ENCODE data around the gene ZNF420. TPM values are rescaled to one million over a fixed set of nuclear protein-coding genes. Genes with fewer than 3 reads are reported as not detected.

ZNF420 gene
- total and polyA plus RNA-seq, 4 donors: 2.4 to 11.2 (median 5.6) TPM

- peak; percentile 95 to 99 (median 98) for DNase-seq
- WGBS, 2 donors: 5 to 6% methylated on average over 30 of the region's 30 CpGs
- Histone ChIP-seq H3K9ac (ENCODE audit: insufficient read depth in 1 of 2, low read length in 2 of 2) (peak within 1 kb of the TSS; percentile 81 to 99), H3K4me1 (ENCODE audit: control insufficient read depth in 5 of 5, insufficient read depth in 5 of 5, low read length in 5 of 5) (peaks cover 0 to 3% (median 0%) of the 10 kb centered on the region in 5 donors), H3K9me3 (ENCODE audit: control insufficient read depth in 4 of 4, insufficient read depth in 3 of 4, low read length in 3 of 4) (peaks cover 0 to 14% (median 7%) of the 10 kb centered on the region in 4 donors), H3K27me3 (ENCODE audit: control insufficient read depth in 3 of 3, insufficient read depth in 3 of 3, low read length in 2 of 3) (no peaks in the 10 kb centered on the region), H3K27ac (ENCODE audit: low read depth in 1 of 2, low read length in 1 of 2) (peak within 1 kb of the TSS; percentile 13 to 74), H3K4me3 (peak within 1 kb of the TSS; percentile 57), H3K36me3 (ENCODE audit: control insufficient read depth in 4 of 4, insufficient read depth in 4 of 4, low read length in 4 of 4) (peaks cover 0 to 23% (median 12%) of the 10 kb centered on the region in 4 donors)
- peak; percentile 98 for ATAC-seq (ENCODE audit: insufficient read depth, low FRiP score)
- TF ChIP-seq, protein P1, sequence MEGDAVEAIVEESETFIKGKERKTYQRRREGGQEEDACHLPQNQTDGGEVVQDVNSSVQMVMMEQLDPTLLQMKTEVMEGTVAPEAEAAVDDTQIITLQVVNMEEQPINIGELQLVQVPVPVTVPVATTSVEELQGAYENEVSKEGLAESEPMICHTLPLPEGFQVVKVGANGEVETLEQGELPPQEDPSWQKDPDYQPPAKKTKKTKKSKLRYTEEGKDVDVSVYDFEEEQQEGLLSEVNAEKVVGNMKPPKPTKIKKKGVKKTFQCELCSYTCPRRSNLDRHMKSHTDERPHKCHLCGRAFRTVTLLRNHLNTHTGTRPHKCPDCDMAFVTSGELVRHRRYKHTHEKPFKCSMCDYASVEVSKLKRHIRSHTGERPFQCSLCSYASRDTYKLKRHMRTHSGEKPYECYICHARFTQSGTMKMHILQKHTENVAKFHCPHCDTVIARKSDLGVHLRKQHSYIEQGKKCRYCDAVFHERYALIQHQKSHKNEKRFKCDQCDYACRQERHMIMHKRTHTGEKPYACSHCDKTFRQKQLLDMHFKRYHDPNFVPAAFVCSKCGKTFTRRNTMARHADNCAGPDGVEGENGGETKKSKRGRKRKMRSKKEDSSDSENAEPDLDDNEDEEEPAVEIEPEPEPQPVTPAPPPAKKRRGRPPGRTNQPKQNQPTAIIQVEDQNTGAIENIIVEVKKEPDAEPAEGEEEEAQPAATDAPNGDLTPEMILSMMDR (IDR thresholded peaks at IDR 0.05; ENCODE audit: control extremely low read depth, extremely low read depth): peak; percentile 7
Observed at GRCh38 chr19:37172368-37173366, 94.4 kb downstream of the ZNF420 start, which contains the start of gene ZNF585A. TSS of gene ZNF585A (minus strand) at chr19:37172695. CDS start at chr19:37169910, 2,785 bp downstream.

Other genes with a start within 250 kb of the ZNF420 start
- gene ZNF790, start 240.0 kb upstream of the ZNF420 start, total RNA-seq: 10 to 100 TPM in 1 of 2 donors, 1 to 10 TPM in 1; 5.9 to 10.7 TPM
- 1 to 10 TPM; 2.0 to 2.5 TPM for gene ZNF790, start 240.0 kb upstream of the ZNF420 start, polyA plus RNA-seq
- gene ZNF345, start 227.6 kb upstream of the ZNF420 start, total RNA-seq: 10 to 100 TPM in 1 of 2 donors, 1 to 10 TPM in 1; 3.8 to 22.5 TPM
- gene ZNF345, start 227.6 kb upstream of the ZNF420 start, polyA plus RNA-seq: 1 to 10 TPM; 1.8 to 3.2 TPM
- 1 to 10 TPM; 2.3 to 4.2 TPM for gene ZNF829, start 162.1 kb upstream of the ZNF420 start, total RNA-seq
- gene ZNF829, start 162.1 kb upstream of the ZNF420 start, polyA plus RNA-seq: under 1 TPM; 0.65 to 0.81 TPM
- 10 to 100 TPM in 1 of 2 donors, 1 to 10 TPM in 1; 9.0 to 25.3 TPM for gene ZNF568, start 162.1 kb upstream of the ZNF420 start, total RNA-seq
- gene ZNF568, start 162.1 kb upstream of the ZNF420 start, polyA plus RNA-seq: 1 to 10 TPM; 2.5 to 3.2 TPM
- 10 to 100 TPM in 1 of 2 donors, 1 to 10 TPM in 1; 8.5 to 17.2 TPM for gene ZNF585A, start 94.3 kb downstream of the ZNF420 start, total RNA-seq
- gene ZNF585A, start 94.3 kb downstream of the ZNF420 start, polyA plus RNA-seq: 10 to 100 TPM in 1 of 2 donors, 1 to 10 TPM in 1; 9.9 to 12.7 TPM
- 10 to 100 TPM; 12.3 to 22.9 TPM for gene ZNF585B, start 132.1 kb downstream of the ZNF420 start, total RNA-seq
- gene ZNF585B, start 132.1 kb downstream of the ZNF420 start, polyA plus RNA-seq: 1 to 10 TPM; 4.0 to 4.4 TPM
- 10 to 100 TPM in 1 of 2 donors, 1 to 10 TPM in 1; 9.0 to 19.9 TPM for gene ZNF383, start 139.8 kb downstream of the ZNF420 start, total RNA-seq
- 1 to 10 TPM; 2.9 to 6.0 TPM for gene ZNF383, start 139.8 kb downstream of the ZNF420 start, polyA plus RNA-seq